ENCODE measurements around the gene AMPD2.
"Not testable (repeated sequence)": the region's sequence is repeated elsewhere in the genome, so short reads cannot be mapped to it uniquely, and the experiment has no call there.

Gene AMPD2

DNA sequence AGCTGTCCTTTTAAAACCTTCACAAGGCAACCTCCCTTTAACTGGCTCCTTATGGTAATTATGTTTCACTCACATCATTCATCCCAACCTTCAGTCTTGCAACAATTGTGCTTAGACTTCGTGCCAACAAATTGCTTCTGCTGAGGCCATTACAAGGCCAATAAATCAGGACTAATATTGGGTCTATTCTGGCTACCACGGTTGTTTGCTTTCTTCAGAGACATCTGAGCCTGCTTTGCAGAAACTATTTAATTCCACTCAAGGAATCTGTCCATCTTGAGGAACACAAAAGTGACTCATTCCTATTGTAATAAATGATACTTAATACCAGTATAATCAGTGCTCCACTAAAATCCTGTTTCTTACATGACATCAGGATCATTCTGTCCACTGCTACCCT lies 33.7 kb downstream of the AMPD2 start:
- DNase-seq, result no peak

DNA sequence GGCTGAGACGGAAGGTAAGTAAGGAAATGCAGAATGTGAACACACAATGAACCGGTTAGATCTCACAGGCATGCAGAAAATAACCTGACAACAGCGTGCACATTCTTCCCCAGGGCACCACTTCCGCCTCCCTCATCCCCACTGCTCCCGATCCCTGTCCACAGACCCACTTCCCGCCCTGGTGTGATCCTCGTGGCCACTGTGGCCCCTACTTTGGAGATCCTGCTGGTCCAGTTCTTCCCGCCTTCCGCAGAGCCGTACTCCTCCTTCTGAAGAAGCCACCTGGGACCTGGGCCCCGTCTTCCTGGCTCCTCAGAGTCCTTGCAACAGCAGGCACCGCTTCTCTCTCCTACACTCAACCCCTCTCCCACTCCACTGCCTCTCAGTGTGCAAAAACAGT lies 34.9 kb downstream of the AMPD2 start:
- no peak for DNase-seq

DNA sequence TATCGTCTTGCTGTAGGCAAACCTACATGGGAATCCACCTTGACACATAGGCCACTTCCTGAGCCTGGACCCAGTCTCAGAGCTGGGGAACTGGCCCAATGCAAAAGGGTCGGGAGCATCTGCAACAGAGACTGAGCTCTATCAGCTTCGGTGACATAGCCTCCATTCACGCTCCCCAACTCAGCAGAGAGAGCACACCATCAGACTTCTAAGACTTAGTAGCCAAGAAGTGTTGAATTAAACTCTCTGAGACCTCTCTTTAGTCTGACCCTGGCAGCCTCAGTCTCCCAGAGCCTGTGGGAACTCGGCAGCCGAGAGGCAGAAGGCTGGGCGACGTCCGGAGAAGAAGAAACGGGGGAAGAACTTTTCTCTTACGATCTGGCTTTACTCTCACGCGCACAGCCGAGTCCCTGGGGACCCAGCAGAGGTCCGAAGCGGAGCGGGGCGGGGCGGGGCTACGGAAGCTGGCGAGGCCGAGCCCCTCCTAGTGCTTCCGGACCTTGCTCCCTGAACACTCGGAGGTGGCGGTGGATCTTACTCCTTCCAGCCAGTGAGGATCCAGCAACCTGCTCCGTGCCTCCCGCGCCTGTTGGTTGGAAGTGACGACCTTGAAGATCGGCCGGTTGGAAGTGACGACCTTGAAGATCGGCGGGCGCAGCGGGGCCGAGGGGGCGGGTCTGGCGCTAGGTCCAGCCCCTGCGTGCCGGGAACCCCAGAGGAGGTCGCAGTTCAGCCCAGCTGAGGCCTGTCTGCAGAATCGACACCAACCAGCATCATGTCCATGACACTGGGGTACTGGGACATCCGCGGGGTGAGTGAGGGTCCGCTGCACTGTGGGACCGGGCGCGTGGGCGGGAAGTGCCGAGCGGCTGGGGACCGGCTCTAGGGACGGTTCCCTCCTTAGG lies 36.2 kb downstream of the AMPD2 start, which contains the start of gene GSTM4:
Gene GSTM4 (plus strand): TSS at position 485 of the 905 bp plus-strand sequence. CDS start 291 bp downstream, at position 776.
- DNase-seq, result peak; percentile 88

DNA sequence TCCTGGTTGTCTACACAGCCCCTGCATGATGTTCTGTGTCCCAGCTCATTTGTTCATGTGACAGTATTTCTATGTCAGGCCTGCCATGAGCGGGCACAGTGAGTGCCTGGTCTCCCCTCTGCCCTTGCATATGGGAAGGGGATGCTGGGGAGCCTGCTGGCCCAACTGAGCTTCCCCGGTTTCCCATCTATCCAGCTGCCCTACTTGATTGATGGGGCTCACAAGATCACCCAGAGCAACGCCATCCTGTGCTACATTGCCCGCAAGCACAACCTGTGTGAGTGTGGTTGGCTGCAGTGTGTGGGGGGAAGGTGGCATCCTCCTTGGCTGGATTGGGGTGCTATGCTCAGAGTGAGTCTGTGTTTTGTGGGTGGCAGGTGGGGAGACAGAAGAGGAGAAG lies 37.8 kb downstream of the AMPD2 start:
- no peak for DNase-seq

DNA sequence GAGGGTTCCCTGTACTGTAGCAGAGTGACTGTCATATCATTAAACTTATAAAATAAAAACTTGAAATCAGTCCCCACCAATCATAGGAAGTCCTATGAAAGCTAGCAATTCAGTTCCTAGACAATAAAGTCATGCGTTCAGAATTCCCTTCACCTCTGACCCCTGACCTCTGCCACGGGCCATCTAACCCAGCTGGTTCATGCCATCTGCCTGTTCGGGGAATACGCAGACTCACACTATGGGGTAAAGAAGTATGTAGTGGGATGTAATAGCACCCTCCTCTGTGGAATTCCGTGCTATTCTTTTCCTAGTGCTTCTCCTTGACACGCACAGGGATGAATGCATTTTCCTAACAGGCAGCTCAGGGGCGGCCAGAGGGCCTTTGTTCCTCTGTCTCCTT lies 38.3 kb downstream of the AMPD2 start:
- no peak for DNase-seq

DNA sequence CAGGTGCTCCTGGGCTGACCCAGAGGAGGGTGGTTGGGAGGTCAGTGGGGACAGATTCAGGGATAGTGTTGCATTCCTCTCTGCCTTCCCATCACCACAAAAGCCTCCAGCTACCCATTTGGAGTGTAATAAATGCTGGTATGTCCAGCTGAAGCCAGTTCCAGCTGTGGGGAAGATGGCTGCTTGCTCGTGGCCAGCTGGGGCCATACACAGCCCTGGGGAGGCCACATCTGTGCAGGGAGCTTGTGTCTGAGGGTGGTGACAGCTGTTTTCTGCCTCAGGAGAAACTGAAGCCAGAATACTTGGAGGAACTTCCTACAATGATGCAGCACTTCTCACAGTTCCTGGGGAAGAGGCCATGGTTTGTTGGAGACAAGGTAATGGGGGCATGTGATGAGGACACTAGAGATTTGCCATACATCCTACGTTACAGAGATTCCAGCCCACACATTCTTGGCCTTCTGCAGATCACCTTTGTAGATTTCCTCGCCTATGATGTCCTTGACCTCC lies 39.0 kb downstream of the AMPD2 start:
- no peak for DNase-seq

DNA sequence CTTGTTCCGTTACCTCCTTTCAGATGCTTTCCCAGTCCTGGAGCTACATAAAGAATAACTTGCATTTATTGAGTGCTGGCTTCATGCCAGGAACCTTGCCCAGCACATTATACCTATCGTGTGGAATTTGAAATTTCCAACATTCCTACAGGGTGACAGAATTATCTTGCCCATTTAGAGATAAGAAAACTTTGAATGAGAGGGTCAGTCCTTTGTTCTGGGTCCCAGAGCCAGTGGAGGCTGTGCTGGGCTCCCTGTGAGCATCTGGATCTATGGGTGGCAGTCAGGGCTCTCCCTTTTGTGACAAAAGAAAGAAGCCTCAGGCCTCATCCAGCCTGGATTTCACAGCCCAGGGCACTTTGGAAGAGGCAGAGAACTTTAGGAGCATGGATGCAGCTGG lies 39.5 kb downstream of the AMPD2 start:
- DNase-seq, result no peak

DNA sequence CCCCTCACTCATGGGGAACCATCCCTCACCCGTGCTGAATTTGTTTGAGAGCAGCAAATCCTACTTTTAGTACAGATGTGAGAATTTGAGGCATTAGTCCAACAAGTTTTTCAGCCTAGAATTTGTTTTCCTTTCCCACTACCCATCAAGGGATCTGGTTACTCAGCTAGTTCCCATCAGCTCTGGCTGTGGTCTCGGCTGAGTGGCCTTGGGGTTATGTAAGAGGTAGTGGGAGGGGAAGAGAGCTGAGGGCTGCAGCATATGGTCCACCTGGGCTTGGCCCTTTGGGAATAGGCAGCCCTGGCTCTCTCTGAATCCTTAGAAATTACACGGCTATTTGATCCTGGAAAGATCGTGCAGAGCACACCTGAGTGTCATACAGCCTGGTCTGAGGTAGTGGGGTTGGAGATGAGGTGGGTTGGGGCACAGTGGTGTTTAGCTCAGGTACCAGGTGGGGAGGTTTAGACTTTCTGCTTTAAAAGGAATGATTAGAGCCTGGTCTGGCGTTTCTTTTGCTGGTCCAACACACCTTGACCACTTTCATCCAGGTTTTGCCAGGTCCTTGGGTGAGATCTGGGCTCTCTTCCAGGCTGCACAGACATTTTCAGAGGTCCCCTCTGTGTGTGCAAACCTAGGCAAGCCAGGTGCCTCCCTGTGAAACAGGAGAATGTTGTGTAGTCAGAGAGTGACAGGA lies 40.5 kb downstream of the AMPD2 start:
- no peak for DNase-seq

DNA sequence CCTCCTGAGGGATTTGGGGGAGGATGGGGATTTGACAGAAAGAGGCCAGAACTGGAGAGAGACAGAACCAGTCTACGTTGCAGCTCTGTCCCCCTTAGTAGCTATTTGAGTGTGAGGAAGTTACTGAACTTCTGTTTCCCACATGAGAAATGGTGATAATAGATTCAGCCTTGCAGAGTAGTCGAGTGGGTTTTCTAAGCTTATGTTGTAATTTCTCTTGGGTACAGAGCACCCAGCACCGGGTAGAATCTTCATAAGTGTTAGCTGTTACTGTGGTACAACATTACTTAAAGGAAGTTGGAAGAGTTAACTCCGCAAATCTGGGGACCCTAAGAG lies 41.0 kb downstream of the AMPD2 start:
- not testable (repeated sequence) for DNase-seq

DNA sequence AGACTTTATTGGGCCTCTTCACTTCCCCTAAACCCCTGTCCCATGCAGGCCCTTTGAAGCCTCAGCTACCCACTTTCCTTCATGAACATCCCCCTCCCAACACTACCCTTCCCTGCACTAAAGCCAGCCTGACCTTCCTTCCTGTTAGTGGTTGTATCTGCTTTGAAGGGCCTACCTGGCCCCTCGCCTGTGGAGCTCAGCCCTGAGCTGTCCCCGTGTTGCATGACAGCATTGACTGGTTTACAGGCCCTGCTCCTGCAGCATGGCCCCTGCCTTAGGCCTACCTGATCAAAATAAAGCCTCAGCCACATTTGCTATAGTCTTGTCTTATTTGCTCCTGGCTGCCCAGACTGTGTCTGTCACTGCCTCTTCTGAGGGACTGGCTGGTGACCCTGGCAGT lies 41.8 kb downstream of the AMPD2 start:
- DNase-seq, result no peak

DNA sequence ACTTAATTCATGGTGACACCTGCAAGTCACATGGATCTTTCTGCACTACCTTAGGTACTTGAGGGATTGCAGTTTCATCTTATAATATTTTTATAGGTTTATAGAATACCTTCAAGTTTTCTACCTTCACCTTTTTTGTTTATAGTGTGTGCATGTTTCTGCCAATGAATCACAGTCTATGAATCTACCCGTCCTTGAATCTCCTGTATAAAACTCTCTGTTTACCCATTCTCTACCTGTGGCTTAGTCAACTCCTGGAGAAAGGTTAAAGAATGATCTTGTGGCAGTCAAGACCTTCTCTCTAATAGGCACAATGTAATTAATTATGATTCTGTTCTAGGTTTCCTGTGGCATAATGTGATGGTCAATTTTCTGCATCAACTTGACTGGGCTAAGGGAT lies 45.0 kb downstream of the AMPD2 start:
- no peak for DNase-seq

DNA sequence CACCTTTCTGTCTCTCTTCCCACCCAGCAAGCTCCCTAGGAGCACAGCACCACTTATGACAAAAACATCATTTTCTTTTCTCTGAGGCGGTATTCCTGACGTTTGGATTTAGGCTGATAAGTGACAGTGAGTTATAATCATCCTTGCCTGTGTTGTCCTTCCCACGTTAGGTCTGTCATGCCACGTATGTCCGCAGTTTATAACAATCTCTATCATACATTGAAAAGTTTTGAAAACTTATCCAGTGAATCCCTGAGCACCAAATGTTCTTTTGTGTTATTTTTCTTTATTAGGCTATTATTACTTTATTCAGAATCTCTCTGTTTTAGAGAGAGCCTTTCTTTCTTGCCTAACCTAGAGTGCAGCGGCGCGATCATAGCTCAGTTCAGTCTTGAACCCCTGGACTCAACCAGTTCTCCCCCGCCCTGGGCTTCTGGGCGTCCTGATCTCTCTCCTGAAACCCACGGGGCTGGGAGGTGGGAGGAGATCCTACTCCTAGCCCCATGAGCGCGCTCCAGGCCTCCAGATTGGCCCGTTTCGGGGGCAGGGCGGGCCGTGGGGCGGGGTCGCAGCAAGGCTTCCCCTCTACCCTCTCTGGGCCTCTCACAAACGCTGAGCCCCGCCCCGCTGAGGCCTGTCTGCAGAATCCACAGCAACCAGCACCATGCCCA lies 48.0 kb downstream of the AMPD2 start, which contains the start of gene GSTM2:
Gene GSTM2 (plus strand): TSS at position 606 of the 671 bp plus-strand sequence. CDS start 59 bp downstream, at position 665.
- DNase-seq, result peak; percentile 94

DNA sequence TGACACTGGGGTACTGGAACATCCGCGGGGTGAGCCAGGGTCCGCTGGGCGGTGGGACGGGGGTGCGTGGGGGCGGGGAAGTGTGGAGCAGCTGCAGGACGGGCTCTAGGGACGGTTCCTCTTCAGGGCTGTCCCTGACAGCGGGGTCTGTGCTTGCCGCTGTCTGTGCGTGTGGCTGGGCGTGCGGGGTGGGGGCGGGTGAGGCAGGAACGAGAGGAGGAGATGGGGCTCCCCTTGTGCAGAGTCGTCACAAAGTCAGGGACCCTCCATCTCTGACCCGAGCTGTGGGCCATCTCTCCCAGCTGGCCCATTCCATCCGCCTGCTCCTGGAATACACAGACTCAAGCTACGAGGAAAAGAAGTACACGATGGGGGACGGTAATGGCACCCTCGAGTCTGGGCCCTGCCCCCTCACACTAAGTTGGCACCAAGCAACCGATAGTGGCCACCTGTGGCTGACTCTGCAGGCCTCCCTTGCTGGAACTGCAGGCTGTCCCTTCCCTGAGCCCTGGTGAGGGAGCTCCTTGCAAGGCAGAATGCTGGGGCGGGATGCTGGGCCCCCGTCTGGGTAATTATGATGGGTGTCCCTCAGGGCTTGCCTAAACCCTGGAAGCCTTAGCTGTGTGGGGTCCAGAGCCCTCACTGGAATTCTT lies 48.6 kb downstream of the AMPD2 start:
- no peak for DNase-seq

DNA sequence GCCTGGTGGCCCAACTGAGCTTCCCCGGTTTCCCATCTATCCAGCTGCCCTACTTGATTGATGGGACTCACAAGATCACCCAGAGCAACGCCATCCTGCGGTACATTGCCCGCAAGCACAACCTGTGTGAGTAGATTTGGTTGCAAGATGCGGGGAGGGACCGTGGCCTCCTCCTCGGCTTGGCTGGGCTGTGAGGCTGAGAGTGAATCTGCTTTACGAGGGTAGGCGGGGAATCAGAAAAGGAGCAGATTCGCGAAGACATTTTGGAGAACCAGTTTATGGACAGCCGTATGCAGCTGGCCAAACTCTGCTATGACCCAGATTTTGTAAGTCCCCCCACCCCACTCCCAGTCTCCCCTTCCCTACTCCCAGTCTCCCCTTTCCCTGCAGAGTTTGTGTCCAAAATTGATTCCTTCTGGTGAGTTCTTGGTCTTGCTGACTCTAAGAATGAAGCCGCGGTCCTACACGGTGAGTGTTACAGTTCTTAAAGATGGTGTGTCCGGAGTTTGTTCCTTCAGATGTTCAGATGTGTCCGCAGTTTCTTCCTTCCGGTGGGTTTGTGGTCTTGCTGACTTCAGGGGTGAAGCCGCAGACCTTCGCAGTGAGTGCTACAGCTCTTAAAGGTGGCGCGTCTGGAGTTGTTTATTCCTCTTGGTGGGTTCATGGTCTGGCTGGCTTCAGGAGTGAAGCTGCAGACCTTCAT lies 49.8 kb downstream of the AMPD2 start:
- DNase-seq, result no peak

DNA sequence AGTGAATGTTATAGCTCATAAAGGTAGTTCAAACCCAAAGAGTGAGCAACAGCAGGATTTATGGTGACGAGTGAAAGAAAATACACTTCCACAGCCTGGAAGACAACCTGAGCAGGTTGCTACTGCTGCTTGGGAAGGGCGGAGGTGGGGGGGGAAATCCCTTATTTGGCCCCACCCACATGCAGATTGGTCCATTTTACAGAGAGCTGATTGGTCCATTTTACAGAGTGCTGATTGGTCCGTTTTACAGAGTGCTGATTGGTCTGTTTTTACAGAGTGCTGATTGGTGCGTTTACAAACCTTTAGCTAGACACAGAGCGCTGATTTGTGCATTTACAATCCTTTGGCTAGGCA lies 50.3 kb downstream of the AMPD2 start:
- DNase-seq, result not testable (repeated sequence)

DNA sequence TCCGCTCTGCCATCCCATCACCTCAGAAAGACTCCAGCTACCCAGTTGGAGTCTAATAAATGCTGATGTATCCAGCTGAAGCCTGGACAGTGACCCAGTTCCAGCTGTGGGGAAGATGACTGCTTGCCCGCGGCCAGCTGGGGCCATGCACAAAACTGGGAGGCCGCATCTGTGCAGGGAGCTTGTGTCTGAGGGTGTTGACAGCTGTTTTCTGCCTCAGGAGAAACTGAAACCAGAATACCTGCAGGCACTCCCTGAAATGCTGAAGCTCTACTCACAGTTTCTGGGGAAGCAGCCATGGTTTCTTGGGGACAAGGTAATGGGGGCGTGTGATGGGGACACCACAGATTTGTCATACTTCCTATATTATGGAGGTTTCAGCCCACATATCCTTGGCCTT lies 51.4 kb downstream of the AMPD2 start:
- DNase-seq, result no peak

DNA sequence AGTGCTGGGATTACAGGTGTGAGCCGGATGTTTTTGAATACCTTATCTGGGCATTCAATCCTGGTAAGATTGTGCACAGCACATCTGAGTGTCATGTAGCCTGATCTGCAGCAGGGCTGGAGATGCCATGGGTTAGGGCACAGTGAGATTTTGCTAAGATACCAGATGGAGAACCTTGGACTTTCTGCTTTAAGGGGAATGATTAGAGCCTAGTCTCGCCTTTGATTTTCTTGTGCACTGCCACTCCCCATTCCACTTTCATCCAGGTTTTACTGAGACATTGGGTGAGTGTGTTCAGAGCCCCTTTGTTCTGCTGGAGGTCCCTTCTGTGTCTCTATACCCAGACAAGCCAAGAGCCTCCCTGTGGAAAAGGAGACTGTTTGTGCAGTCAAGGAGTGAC lies 54.2 kb downstream of the AMPD2 start:
- not testable (repeated sequence) for DNase-seq

DNA sequence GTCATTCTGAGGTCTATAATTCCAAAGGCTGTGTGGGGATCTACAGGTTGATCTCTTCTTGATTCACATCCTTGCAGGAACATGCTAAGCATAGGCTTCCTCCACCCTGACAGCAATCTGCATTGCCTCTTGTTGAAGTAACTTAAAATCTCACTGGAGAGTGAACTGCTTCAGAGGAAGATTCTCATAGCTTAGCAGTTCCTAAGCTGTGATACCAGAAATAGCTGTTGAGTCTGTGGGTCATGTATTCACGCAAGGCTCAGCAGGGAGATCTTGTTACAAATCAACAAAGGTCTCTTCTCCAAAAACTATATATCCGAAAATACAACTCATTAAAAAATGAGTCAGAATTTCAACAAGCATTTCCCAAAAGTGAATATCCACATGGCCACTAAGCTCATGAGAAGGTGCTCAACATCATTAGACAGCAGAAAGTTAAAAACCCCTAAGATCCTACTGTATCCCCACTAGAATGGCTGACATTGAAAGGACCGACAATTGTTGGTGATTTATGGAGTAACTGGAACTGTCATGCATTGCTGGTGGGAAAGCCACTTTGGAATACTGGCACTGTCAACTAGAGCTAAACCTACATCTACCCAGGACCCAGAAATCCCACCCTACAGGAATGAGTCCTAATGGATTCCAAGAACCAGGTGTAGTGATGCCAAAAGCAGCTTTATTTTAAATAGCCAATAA lies 57.2 kb downstream of the AMPD2 start:
- not testable (repeated sequence) for DNase-seq

DNA sequence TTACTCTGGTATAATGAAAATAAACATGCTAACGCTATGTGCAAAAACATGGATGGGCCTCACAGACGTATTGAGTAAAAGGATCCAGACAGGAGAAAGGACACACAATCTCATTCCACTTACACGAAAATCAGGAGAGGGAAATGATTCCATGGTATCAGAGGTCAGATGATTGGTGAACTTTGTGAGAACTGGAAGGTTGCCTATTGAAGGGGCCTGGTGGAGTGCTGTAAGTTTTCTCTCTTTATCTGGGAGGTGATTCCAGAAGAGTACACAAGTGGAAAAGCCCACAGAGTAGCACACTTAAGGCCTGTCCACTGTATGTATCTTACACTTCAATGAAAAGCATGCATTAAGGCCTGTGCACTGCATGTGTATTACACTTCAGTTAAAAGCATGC lies 57.8 kb downstream of the AMPD2 start:
- no peak for DNase-seq

DNA sequence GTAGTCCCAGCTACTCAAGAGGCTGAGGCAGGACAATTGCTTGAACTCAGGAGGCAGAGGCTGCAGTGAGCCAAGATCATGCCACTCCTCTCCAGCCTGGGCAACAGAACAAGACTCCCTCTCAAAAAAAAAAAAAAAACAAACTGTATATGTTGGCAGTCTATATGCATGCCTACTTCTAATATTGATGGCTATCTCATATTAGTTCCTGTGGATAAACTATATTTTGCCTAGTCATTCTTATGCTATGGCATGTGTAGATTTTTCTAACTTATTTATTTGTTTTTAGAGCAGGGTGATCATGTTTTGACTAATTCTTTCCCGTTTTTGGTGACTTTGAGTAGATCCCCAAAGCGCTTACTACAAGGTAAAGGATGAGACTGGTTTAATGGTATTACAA lies 59.0 kb downstream of the AMPD2 start:
- DNase-seq, result not testable (repeated sequence)
